SJCRH30 (cell line): ENCODE data around the gene CLCC1. TPM values are rescaled to one million over a fixed set of nuclear protein-coding genes. Genes with fewer than 3 reads are reported as not detected.
"Not testable (repeated sequence)": the region's sequence is repeated elsewhere in the genome, so short reads cannot be mapped to it uniquely, and the experiment has no call there.

Experiments used
- DNase-seq, 2 experiments: peaks; one replicate each; pipeline ENCODE4 v3.0.0-alpha.2; 2015 to 2020
- H3K27ac ChIP-seq: fragments of 250-450 bp; sonication (Bioruptor Pico); 2 replicates; pipeline ENCODE4 v1.5.1; 2020; ENCODE audit warnings: mild to moderate bottlenecking, moderate library complexity
- H3K27me3 ChIP-seq: fragments of 250-450 bp; sonication (Bioruptor Pico); 2 replicates; pipeline ENCODE4 v1.5.1; 2020; ENCODE audit warnings: mild to moderate bottlenecking, moderate library complexity
- H3K36me3 ChIP-seq: fragments of 250-450 bp; sonication (Bioruptor Pico); 2 replicates; pipeline ENCODE4 v1.5.1; 2020; ENCODE audit warnings: mild to moderate bottlenecking, moderate library complexity
- H3K4me1 ChIP-seq: fragments of 250-450 bp; sonication (Bioruptor Pico); 2 replicates; pipeline ENCODE4 v1.5.1; 2020; ENCODE audit warnings: mild to moderate bottlenecking, moderate library complexity
- H3K4me3 ChIP-seq: fragments of 250-450 bp; sonication (Bioruptor Pico); 2 replicates; pipeline ENCODE4 v1.5.1; 2020; ENCODE audit warnings: mild to moderate bottlenecking, moderate library complexity
- H3K9me3 ChIP-seq: fragments of 250-450 bp; sonication (Bioruptor Pico); replicated peaks from 2 replicates; pipeline ENCODE4 v1.5.1; 2020; ENCODE audit warnings: mild to moderate bottlenecking, moderate library complexity
- total RNA-seq: library from RNA; depleted of rRNA; stranded (reverse); fragments of >200 nt; shearing (Covaris generic); gene quantifications from 2 replicates; pipeline ENCODE4 v1.2.3, GENCODE V29; 2014; rRNA removed

CLCC1 gene
- total RNA-seq, 1 experiment from 2014 or later = 27.7 TPM

DNA sequence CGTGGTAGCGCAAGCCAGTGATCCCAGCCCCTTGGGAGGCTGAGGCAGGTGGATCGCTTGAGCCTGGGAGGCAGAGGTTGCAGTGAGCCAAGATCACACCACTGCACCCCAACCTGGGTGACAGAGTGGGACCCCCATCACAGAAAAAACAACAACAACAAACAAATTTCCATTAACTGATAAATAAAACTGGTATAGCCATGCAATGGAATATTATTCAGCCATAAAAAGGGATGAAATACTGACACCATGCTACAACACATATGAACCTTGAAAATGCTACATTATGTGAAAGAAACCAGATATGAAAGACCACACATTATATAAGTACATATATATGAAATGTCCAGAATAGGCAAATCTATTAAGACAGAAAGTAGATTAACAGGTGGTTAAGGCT, 12.0 kb downstream of the CLCC1 start:
- H3K9me3 ChIP-seq = no peaks in the 10 kb centered on the region
- no peaks in the 10 kb centered on the region for H3K4me1 ChIP-seq
- no peak overlapping the region for H3K4me3 ChIP-seq
- no peak overlapping the region for H3K27ac ChIP-seq
- 0 out of 2 replicates have a peak, but pooled peaks cover 2% of the 10 kb centered on the region for H3K36me3 ChIP-seq
- no peaks in the 10 kb centered on the region for H3K27me3 ChIP-seq
- no peak for DNase-seq

DNA sequence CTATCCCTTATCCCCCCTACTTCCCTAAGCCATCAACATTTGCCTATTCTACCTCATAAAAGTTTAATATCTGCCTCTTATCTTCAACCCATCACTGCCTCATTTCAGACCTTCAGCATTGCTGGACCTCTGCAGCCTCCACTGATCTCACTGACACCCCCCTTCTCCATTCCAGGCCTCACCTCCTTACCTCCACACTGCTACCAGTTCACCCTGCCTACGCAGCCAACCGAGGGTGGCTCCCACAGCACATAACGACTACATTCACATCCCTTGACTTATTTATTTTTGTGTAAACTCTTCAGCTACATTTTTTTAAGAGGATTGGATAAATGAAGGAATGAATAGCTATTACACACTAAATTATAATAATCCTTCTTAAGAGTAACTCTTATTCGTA, 14.2 kb downstream of the CLCC1 start:
- Histone ChIP-seq H3K4me1 (no peaks in the 10 kb centered on the region), H3K27me3 (no peaks in the 10 kb centered on the region), H3K9me3 (no peaks in the 10 kb centered on the region), H3K27ac (no peak overlapping the region), H3K36me3 (peaks cover 2% of the 10 kb centered on the region; the same call in 1 of the 2 replicates), H3K4me3 (no peak overlapping the region)
- no peak for DNase-seq

DNA sequence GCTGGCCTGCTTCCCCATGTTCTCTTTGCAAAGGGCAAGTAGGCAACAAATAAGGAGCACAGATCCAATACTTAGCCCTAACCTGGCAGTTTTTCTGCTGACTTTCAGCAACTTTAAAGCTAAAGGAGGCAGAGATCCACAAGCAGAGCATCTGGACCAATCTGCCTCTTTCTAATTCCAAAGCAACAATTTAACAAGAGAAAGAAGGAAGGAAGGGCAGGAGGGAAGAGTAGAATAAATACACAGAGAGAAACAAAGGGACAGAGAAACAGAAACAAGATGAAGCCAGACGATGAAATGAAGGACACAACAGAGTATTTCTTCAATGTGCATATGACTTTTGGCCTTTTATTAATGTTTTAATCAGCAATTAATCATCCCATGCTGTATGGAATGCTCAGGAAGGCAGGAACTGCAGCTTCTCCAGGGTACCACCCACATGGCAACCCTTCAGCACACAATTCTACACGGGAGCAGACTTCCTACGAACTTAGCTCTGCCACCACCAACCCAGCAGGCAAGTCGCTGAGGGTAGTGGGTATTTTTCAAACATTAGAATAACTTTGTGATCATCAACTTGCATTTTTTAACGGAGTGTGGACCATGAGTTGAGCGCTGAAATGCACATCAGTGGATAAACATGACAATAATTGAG, 15.3 kb downstream of the CLCC1 start:
- no peak overlapping the region for H3K27ac ChIP-seq
- DNase-seq = no peak
- H3K36me3 ChIP-seq = peaks cover 10% of the 10 kb centered on the region
- no peak overlapping the region for H3K4me3 ChIP-seq
- H3K27me3 ChIP-seq = no peaks in the 10 kb centered on the region
- no peaks in the 10 kb centered on the region for H3K4me1 ChIP-seq
- no peaks in the 10 kb centered on the region for H3K9me3 ChIP-seq

DNA sequence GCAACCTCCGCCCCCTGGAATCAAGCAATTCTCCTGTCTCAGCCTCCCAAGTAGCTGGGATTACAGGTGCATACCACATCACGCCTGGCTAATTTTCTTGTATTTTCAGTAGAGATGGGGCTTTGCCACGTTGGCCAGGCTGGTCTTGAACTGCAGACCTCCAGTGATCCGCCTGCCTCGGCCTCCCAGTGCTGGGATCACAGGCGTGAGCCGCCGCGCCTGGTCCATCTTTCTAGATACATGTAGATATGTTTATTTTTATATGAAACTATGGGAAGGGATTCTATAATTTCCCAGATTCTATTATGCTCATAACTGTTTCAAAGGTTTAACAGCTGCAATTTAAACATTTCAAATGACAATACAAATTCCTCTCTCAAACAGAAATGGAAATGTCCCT, 27.1 kb downstream of the CLCC1 start:
- H3K9me3 ChIP-seq = no peaks in the 10 kb centered on the region
- no peak overlapping the region for H3K27ac ChIP-seq
- H3K4me3 ChIP-seq = no peak overlapping the region
- H3K27me3 ChIP-seq = no peaks in the 10 kb centered on the region
- H3K36me3 ChIP-seq = peaks cover 65% of the 10 kb centered on the region
- DNase-seq = no peak
- H3K4me1 ChIP-seq = no peaks in the 10 kb centered on the region

DNA sequence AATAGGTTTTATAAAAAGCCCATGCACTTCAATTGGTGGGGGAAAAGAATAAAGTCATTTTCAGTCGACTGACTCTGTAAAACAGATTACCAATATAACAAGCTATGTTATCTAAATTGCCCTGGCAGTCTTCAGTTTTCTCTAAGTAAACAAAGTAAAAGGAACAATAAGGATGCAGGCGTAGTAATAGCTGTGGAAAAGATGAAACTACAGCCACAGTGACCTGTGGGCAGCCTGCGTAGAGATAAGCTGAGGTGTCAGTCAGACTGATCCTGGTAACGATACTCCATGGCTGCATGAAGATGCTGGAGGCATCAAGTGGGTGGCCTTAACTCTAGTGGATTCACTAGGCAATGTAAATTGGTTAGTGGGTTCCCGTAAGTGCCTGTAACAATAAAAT, 29.3 kb downstream of the CLCC1 start:
- Histone ChIP-seq H3K27ac (no peak overlapping the region), H3K4me3 (no peak overlapping the region), H3K4me1 (no peaks in the 10 kb centered on the region), H3K27me3 (no peaks in the 10 kb centered on the region), H3K36me3 (peaks cover 66% of the 10 kb centered on the region), H3K9me3 (no peaks in the 10 kb centered on the region)
- no peak for DNase-seq

DNA sequence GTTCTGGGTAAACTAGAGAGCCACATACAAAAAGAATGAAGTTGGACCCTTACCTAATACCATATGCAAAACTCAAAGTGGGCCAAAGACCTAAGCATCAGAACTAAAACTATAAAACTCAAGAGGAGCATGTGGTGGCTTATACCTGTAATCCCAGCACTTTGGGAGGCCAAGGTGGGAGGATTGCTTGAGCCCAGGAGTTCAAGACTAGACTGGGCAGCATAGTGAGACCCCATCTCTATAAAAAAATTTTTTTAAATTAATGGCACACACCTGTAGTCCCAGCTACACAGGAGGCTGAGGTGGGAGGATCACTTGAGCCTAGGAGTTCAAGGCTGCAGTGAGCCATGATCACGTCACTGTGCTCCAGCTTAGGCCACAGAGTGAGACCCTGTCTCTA, 35.7 kb downstream of the CLCC1 start:
- not testable (repeated sequence) for H3K27me3 ChIP-seq, H3K4me3 ChIP-seq, DNase-seq, H3K4me1 ChIP-seq, H3K27ac ChIP-seq, H3K9me3 ChIP-seq
- H3K36me3 ChIP-seq = peaks cover 68% of the 10 kb centered on the region

DNA sequence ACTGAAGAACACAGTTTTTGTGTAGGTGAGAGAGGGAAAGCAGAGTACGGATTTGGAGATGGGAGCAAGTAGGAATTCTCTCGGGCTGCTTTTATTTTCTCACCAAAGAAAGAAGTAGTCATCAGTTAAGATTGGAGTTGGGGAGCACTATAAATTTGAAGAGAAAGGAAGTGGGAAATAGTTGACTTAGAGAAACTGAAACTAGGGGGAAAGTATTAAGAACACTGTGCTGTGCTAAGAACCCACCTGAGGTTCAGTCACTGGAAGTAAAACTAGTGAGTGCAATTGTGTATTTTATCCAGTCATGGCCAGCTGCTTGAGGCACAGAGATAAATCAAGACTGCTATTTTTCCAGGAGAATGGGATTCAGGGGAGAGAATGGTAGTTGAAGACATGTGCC, 37.4 kb downstream of the CLCC1 start:
- Histone ChIP-seq H3K27ac (no peak overlapping the region), H3K9me3 (no peaks in the 10 kb centered on the region), H3K36me3 (peaks cover 58% of the 10 kb centered on the region), H3K27me3 (no peaks in the 10 kb centered on the region), H3K4me1 (no peaks in the 10 kb centered on the region), H3K4me3 (no peak overlapping the region)
- no peak for DNase-seq

DNA sequence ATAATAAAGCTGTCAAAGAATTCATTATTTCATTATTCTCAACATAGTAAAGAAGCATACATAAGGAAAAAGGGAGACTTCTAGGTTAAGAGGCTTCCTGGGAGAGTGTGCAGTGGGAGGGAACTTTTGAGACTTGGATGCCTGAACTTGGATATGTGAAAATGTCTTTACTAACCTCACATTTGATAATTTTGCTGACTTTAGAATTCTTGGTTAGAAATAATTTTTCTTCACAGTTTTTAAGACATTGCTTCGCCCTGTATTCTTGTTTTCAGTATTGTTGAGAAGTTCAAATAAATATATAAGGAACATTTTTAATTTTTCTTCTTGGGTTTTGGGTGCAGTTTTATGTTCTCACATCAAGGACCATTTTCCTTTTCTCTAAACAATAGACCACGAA, 46.5 kb downstream of the CLCC1 start:
- Histone ChIP-seq H3K27ac (no peak overlapping the region), H3K9me3 (no peaks in the 10 kb centered on the region), H3K27me3 (no peaks in the 10 kb centered on the region), H3K4me1 (no peaks in the 10 kb centered on the region), H3K4me3 (no peak overlapping the region), H3K36me3 (peaks cover 7% of the 10 kb centered on the region; the same call in 1 of the 2 replicates)
- no peak for DNase-seq

Other genes starting within 250 kb of the CLCC1 start
- gene STXBP3, start 216.8 kb downstream of the CLCC1 start, total RNA-seq = 38.4 and 38.6 TPM in 2 replicates
- 0.30 and 0.87 TPM in 2 replicates for gene AKNAD1, start 106.4 kb downstream of the CLCC1 start, total RNA-seq
- 40.1 and 40.4 TPM in 2 replicates for gene GPSM2, start 86.5 kb downstream of the CLCC1 start, total RNA-seq
- gene WDR47, start 78.6 kb upstream of the CLCC1 start, total RNA-seq = 14.9 and 17.1 TPM in 2 replicates
- 52.2 and 54.2 TPM in 2 replicates for gene TAF13, start 112.5 kb upstream of the CLCC1 start, total RNA-seq
- gene TMEM167B, start 127.3 kb upstream of the CLCC1 start, total RNA-seq = 20.7 and 24.7 TPM in 2 replicates
- 0.03 TPM in 1 of 2 replicates, not detected in the other for gene ELAPOR1, start 150.6 kb upstream of the CLCC1 start, total RNA-seq